Measurements from ENCODE around the gene NELFB.

NELFB gene

GRCh38 chr9:137281345-137282116, 26.4 kb downstream of the NELFB start:
- no peak for DNase-seq

DNA sequence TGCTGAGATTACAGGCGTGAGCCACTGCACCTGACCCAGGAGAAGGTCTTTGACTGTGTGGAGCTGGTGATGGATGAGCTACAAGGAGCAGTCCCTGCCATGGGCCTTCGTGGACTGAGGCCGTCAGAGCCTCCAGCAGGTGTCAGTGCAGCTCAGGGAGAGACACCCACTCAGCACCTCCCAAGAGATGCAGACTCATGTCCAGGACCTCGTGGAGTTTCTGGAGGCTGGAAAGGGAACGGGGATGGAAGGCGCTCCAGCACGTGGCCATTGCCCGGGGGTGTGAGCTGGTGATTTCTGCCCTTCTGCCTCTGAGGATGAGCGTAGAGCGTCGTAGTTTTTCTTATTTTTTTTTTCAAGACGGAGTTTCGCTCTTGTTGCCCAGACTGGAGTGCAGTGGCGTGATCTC, 31.9 kb downstream of the NELFB start:
- DNase-seq: no peak

GRCh38 chr9:137293094-137293481, 38.0 kb downstream of the NELFB start:
- no peak for DNase-seq

GRCh38 chr9:137293482-137294090, 38.5 kb downstream of the NELFB start:
- DNase-seq: no peak

- no peak for DNase-seq
These were observed 39.1 kb downstream of the NELFB start for GRCh38 chr9:137294091-137294680.

GRCh38 chr9:137294681-137295237, 39.6 kb downstream of the NELFB start:
- DNase-seq: no peak

GRCh38 chr9:137295238-137295811, 40.2 kb downstream of the NELFB start:
- no peak for DNase-seq

GRCh38 chr9:137295849-137296669, 40.9 kb downstream of the NELFB start:
- DNase-seq: no peak

- no peak for DNase-seq
These were observed 41.8 kb downstream of the NELFB start for GRCh38 chr9:137296670-137297664.

GRCh38 chr9:137297966-137298365, 42.8 kb downstream of the NELFB start:
- no peak for DNase-seq

- no peak for DNase-seq
These were observed 43.5 kb downstream of the NELFB start for GRCh38 chr9:137298401-137299202.

DNA sequence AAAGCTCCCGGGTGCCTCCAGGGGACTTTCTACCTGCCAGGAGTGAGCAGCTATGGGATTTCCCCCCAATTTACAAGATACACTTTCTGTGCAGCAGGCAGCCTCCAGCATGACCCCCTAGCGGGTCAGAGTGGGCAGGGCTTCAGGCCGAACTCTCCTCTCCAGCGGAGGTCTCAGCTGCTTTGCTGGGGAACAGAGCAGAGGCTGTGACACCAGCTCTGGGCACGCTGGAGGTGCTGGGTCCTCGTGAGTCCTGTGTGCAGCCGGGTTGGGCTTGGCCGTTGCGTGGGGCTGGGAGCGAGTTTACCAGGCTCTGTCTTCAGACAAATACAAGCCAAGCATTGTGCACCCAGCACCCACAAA, 44.1 kb downstream of the NELFB start:
- DNase-seq: no peak

DNA sequence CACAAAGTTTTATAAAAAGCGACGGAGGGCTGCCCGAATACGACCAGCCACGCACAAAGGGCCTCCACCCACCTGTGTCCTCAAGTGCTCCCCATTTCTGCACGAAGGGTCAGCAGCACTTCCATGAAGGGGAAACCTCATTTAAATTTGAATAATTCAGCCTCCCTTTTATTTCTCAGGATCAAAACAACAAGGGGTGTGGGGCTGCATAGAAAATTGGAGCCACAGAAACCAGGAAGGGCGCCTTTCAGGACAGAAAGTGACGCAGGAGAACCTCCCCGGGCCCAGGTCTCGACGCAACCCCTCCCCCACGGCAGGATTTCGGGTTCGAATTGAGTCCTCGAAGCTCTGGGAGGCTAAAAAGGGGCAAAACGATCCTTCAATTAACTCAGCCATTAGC, 44.8 kb downstream of the NELFB start:
- peak in 1 of 2 donors; percentile 42 for DNase-seq

- DNase-seq: no peak
These were observed 45.5 kb downstream of the NELFB start for GRCh38 chr9:137300567-137301080.

GRCh38 chr9:137301081-137301947, 46.2 kb downstream of the NELFB start:
- no peak for DNase-seq

DNA sequence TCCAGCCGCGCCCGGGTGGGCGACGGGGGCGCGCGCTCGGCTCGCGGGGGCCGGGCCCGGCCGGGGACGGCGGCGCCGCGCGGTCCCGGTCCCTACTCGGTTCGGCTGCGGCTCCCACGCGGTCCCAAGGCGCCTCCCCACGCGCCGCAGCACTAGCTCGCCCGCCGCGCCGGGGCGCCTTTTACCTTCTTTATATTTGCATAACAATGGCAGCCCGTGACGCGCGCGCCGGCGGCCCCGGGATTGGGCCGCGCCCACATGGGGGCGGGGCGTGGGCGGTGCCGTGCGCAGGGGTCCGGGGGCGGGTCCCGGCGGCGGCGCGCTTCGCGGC, 47.0 kb downstream of the NELFB start, which contains the start of gene NRARP:
Gene NRARP (minus strand): TSS at position 154 of the 331 bp plus-strand sequence. CDS start 343 bp downstream, outside the sequence.
- peak; percentile 76 to 86 for DNase-seq

- no peak for DNase-seq
These were observed 47.5 kb downstream of the NELFB start for GRCh38 chr9:137302449-137303150.

DNA sequence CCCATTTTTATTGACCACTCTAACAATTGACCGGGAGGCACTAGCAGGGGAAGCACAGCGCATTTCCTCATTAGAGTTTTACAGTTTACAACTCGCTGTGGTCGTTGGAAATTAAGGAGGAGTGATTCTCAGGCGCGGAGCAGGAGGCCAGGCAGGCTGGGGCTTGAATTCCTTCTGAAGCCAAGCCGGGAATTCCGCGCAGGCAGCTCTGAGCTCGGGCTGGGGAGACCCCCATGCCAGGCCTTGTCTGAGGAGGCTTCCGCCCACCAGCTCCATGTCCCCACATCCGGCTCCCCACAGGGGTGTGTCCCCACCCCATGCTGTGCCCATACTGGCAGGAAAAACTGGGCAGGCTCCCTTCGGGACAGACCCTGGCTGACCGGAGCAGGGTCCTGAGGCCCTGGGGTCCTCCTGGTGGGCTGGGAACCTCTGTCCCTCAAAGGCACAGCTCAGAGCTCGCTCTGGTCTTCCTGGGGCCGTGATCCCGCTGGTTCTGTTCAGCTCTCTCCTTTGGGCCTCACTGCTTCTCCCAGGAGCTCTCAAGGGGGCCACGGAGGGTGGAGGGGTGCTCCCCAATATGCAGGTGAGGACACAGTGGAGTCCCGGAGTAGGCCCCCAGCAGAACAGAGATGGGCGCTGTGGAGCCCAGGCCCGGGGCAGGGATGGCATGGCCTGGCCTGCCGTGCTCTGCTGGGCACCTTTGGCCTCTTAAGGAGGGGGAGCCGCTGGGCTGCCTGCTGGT, 48.2 kb downstream of the NELFB start:
- DNase-seq: no peak

All from hippocampal formation (tissue), 2 donors.